Neural progenitor cell (in vitro differentiated cells): ENCODE data around the gene TMEM115. TPM values are rescaled to one million over a fixed set of nuclear protein-coding genes. Genes with fewer than 3 reads are reported as not detected.

Experiments
- DNase-seq: peaks from one replicate; pipeline ENCODE4 v3.0.0-alpha.2; 2016; ENCODE audit warnings: low spot score
- H2AFZ ChIP-seq: fragments of 200-600 bp; sonication (generic); replicated peaks from 2 replicates; pipeline ENCODE4 v1.6.1; 2016; ENCODE audit warnings: antibody characterized with exemption
- H3F3A ChIP-seq: fragments of 200-600 bp; sonication (generic); 2 replicates; pipeline ENCODE4 v1.6.1; 2016; ENCODE audit warnings: antibody characterized with exemption, low read depth
- H3K27ac ChIP-seq: fragments of 200-600 bp; sonication (generic); 2 replicates; pipeline ENCODE4 v1.5.1; 2016; ENCODE audit warnings: mild to moderate bottlenecking
- H3K27me3 ChIP-seq: fragments of 200-600 bp; sonication (generic); 2 replicates; pipeline ENCODE4 v1.6.1; 2016; ENCODE audit warnings: mild to moderate bottlenecking, moderate library complexity
- H3K36me3 ChIP-seq: fragments of 200-600 bp; sonication (generic); 2 replicates; pipeline ENCODE4 v1.5.1; 2016
- H3K4me1 ChIP-seq: fragments of 200-600 bp; sonication (generic); 2 replicates; pipeline ENCODE4 v1.6.1; 2016; ENCODE audit warnings: mixed run types
- H3K4me2 ChIP-seq: fragments of 200-600 bp; sonication (generic); 2 replicates; pipeline ENCODE4 v1.6.1; 2016
- H3K4me3 ChIP-seq: fragments of 200-600 bp; sonication (generic); 2 replicates; pipeline ENCODE4 v1.5.1; 2016
- H3K79me2 ChIP-seq: fragments of 200-600 bp; sonication (generic); 2 replicates; pipeline ENCODE4 v1.6.1; 2016; ENCODE audit warnings: low read depth
- H3K9ac ChIP-seq: fragments of 200-600 bp; sonication (generic); 2 replicates; pipeline ENCODE4 v1.6.1; 2016
- H3K9me3 ChIP-seq: fragments of 200-600 bp; sonication (generic); 2 replicates; pipeline ENCODE4 v1.5.1; 2016; ENCODE audit warnings: low read depth
- H4K20me1 ChIP-seq: fragments of 200-600 bp; sonication (generic); 2 replicates; pipeline ENCODE4 v1.6.1; 2016; ENCODE audit warnings: low read depth
- H3K27ac Mint-ChIP-seq: 3 replicates; pipeline ENCODE4 v1.8.0; 2021; ENCODE audit warnings: mixed read lengths
- H3K27me3 Mint-ChIP-seq: 2 replicates; pipeline ENCODE4 v1.8.0; 2022; ENCODE audit warnings: low read depth, mild to moderate bottlenecking, inconsistent platforms, moderate library complexity, mixed read lengths; ENCODE audit not compliant: insufficient read depth
- H3K36me3 Mint-ChIP-seq: 3 replicates; pipeline ENCODE4 v1.8.0; 2021; ENCODE audit warnings: mixed read lengths
- H3K4me1 Mint-ChIP-seq: 3 replicates; pipeline ENCODE4 v1.8.0; 2021; ENCODE audit warnings: mixed read lengths
- H3K4me3 Mint-ChIP-seq: 3 replicates; pipeline ENCODE4 v1.8.0; 2021; ENCODE audit warnings: mild to moderate bottlenecking, moderate library complexity, mixed read lengths
- H3K9me3 Mint-ChIP-seq: 3 replicates; pipeline ENCODE4 v1.8.0; 2020; ENCODE audit warnings: mixed read lengths
- EZH2 ChIP-seq: fragments of 200-600 bp; sonication (generic); IDR thresholded peaks from 2 replicates; pipeline ENCODE4 v1.6.1; 2017; ENCODE audit warnings: antibody characterized with exemption, mild to moderate bottlenecking, moderate library complexity
- EZH2phosphoT487 ChIP-seq: fragments of 200-600 bp; sonication (generic); IDR thresholded peaks from 2 replicates; pipeline ENCODE4 v1.6.1; 2017; ENCODE audit warnings: antibody characterized with exemption
- total RNA-seq: library from RNA; depleted of rRNA; stranded (reverse); fragments of >200 nt; gene quantifications from 2 replicates; pipeline ENCODE4 v1.2.3, GENCODE V29; 2015; ENCODE audit warnings: low replicate concordance
- TF ChIP-seq, protein P1 (sequence below): fragments of 200-600 bp; sonication (generic); IDR thresholded peaks from 2 replicates; pipeline ENCODE4 v1.5.1; 2017; ENCODE audit warnings: antibody characterized with exemption, mild to moderate bottlenecking

The TMEM115 gene
- total RNA-seq, 1 donor from 2014 or later: 6.3 TPM

DNA sequence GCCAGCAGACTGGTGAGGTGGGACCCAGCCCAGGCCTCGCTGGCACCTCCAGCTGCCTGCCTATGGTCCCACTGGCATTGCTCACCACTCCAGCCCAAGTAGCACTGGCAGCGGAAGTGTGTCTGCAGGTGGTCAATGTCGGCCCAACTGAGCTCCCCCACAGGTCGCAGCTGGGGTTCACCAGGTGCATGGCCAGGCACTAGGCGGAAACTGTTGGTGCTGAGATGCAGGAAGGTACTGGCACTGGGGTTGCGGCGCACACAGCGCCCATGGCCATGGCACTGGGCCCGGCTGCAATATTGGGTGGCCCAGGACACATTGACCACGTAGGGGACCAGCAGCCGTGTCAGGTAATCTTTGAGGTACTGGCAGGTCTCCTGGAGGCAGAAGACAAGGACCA, 41.2 kb downstream of the TMEM115 start:
- Histone ChIP-seq H3K36me3 (no peaks in the 10 kb centered on the region), H2AFZ (no peak overlapping the region), H3K9me3 (no peaks in the 10 kb centered on the region), H3K79me2 (peaks cover 37% of the 10 kb centered on the region), H3K4me1 (peaks cover 28% of the 10 kb centered on the region), H3K4me2 (no peak overlapping the region), H3F3A (peaks cover 20% of the 10 kb centered on the region), H3K27ac (no peak overlapping the region), H3K9ac (no peak overlapping the region), H3K4me3 (no peak overlapping the region), H4K20me1 (peaks cover 36% of the 10 kb centered on the region), H3K27me3 (no peaks in the 10 kb centered on the region)
- Mint-ChIP-seq H3K27ac (peak overlapping the region; percentile 83), H3K36me3 (peaks cover 41% of the 10 kb centered on the region), H3K4me1 (peaks cover 36% of the 10 kb centered on the region), H3K9me3 (peaks cover under 1% of the 10 kb centered on the region), H3K27me3 (peaks cover 1% of the 10 kb centered on the region), H3K4me3 (no peak overlapping the region)
- DNase-seq: no peak
- TF ChIP-seq EZH2: no peak
- no peak for TF ChIP-seq EZH2phosphoT487
- TF ChIP-seq, protein P1, sequence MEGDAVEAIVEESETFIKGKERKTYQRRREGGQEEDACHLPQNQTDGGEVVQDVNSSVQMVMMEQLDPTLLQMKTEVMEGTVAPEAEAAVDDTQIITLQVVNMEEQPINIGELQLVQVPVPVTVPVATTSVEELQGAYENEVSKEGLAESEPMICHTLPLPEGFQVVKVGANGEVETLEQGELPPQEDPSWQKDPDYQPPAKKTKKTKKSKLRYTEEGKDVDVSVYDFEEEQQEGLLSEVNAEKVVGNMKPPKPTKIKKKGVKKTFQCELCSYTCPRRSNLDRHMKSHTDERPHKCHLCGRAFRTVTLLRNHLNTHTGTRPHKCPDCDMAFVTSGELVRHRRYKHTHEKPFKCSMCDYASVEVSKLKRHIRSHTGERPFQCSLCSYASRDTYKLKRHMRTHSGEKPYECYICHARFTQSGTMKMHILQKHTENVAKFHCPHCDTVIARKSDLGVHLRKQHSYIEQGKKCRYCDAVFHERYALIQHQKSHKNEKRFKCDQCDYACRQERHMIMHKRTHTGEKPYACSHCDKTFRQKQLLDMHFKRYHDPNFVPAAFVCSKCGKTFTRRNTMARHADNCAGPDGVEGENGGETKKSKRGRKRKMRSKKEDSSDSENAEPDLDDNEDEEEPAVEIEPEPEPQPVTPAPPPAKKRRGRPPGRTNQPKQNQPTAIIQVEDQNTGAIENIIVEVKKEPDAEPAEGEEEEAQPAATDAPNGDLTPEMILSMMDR: no peak

DNA sequence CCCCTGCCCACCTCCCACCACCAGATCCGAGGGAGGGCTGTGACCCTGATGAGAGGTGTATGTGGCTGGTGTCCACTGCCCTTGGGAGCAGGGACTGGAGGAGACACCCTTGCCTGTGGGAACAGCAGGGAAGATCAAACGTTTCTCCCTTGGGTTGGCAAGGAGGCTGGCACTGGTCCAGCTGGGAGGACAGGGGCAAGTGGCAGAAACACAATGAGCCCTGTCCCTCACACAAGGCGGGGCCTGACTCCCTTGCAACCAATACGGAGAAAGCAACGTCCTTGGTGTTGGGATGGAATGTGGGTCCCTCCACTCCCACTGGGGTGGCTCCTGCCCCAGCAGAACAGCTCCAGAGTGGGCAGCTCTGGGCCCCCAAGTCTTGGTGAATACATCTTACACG, 42.0 kb downstream of the TMEM115 start:
- Mint-ChIP-seq H3K9me3 (peaks cover 2% of the 10 kb centered on the region), H3K36me3 (peaks cover 41% of the 10 kb centered on the region), H3K27me3 (peaks cover 2% of the 10 kb centered on the region), H3K4me1 (peaks cover 27% of the 10 kb centered on the region), H3K27ac (no peak overlapping the region), H3K4me3 (no peak overlapping the region)
- no peak overlapping the region for H3K4me2 ChIP-seq
- no peak overlapping the region for H3K9ac ChIP-seq
- H3K79me2 ChIP-seq: peaks cover 37% of the 10 kb centered on the region
- H3K27me3 ChIP-seq: no peaks in the 10 kb centered on the region
- H3K4me1 ChIP-seq: peaks cover 22% of the 10 kb centered on the region
- no peaks in the 10 kb centered on the region for H3K36me3 ChIP-seq
- no peak overlapping the region for H3K27ac ChIP-seq
- peaks cover 16% of the 10 kb centered on the region for H3F3A ChIP-seq
- no peak for TF ChIP-seq EZH2
- TF ChIP-seq EZH2phosphoT487: no peak
- TF ChIP-seq, protein P1: no peak
- no peaks in the 10 kb centered on the region for H3K9me3 ChIP-seq
- no peak for DNase-seq
- no peak overlapping the region for H3K4me3 ChIP-seq
- H2AFZ ChIP-seq: no peak overlapping the region
- peaks cover 36% of the 10 kb centered on the region for H4K20me1 ChIP-seq

DNA sequence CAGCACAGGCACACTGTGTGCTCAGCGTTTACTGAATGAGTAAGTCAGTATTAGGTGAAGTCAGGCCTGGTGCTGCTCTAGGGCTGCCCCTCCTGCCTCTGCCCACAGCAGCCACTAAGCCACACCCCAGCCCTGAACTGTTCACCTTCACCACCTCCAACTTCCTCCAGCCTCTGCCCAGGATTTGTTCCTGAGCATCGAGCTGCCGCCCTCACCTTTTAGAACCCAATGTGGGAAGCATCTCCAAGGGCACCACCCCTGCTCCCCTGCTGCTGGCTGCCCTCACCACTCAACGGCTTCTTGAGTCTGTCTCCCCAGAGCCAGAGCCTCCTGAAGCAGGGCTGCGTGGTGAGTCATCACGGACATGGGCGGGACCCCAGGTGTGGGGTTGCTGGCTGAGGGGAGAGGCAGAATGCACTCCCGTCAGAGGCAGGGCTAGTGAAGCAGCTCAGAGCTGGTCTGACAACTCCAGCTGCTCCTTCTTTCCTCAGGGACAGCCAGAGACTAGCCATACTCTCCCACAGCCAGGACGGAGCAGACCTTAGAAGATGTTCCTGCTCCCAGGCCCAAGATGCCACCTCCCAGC, 42.6 kb downstream of the TMEM115 start:
- DNase-seq: no peak
- Histone ChIP-seq H3F3A (peaks cover 10% of the 10 kb centered on the region), H2AFZ (no peak overlapping the region), H3K4me3 (no peak overlapping the region), H3K79me2 (peaks cover 37% of the 10 kb centered on the region), H3K27me3 (no peaks in the 10 kb centered on the region), H4K20me1 (peaks cover 36% of the 10 kb centered on the region), H3K4me1 (peaks cover 18% of the 10 kb centered on the region), H3K36me3 (no peaks in the 10 kb centered on the region), H3K4me2 (no peak overlapping the region), H3K9ac (no peak overlapping the region), H3K9me3 (no peaks in the 10 kb centered on the region), H3K27ac (no peak overlapping the region)
- H3K27ac Mint-ChIP-seq: no peak overlapping the region
- peak overlapping the region; percentile 0 for H3K4me3 Mint-ChIP-seq
- peaks cover 26% of the 10 kb centered on the region for H3K4me1 Mint-ChIP-seq
- TF ChIP-seq, protein P1: no peak
- TF ChIP-seq EZH2phosphoT487: no peak
- peaks cover 2% of the 10 kb centered on the region for H3K27me3 Mint-ChIP-seq
- peaks cover 41% of the 10 kb centered on the region for H3K36me3 Mint-ChIP-seq
- peaks cover 2% of the 10 kb centered on the region for H3K9me3 Mint-ChIP-seq
